ENCODE measurements around the gene TTC21A. TPM values are rescaled to one million over a fixed set of nuclear protein-coding genes. Genes with fewer than 3 reads are reported as not detected.

TTC21A gene
- total and polyA plus RNA-seq, 2 donors (not counting 1 experiment from before 2014, with no cell fraction given), result 1.6 to 2.1 TPM

DNA sequence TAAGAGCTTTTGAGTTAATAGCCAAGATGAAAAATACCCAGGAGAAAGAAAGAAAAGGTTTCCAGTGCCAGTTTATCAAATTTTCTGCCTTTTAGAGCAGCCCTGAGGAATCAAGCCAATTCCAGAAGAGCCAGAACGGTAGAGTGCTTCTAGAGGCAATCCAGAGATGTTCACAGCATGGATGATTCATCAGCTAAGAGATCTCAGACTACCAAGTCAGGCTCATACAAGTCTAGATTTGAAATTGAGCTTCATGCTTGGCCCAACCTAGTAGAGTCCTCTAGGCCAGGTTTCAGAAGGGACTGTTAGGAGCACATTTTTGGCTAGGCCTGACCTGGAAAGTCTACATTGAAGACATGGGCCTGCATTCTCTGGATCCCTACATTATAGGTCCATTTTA, 40.2 kb upstream of the TTC21A start:
- Histone ChIP-seq H3K27ac (ENCODE audit: insufficient read depth, low read length) (no peak overlapping the region), H3K36me3 (ENCODE audit: control insufficient read depth, insufficient read depth, low read length) (peaks cover under 1% of the 10 kb centered on the region), H3K79me2 (ENCODE audit: control insufficient read depth, insufficient read depth, low read length) (no peaks in the 10 kb centered on the region), H3K27me3 (ENCODE audit: control insufficient read depth, insufficient read depth, low read length) (no peaks in the 10 kb centered on the region), H3K4me3 (replicated peaks in 1 of 4; ENCODE audit: control extremely low read depth in 1 of 4, insufficient read depth in 1 of 4, low read depth in 3 of 4, low read length in 4 of 4) (no peak overlapping the region), H3K4me1 (ENCODE audit: control insufficient read depth, extremely low read depth, insufficient read depth, low read length) (no peaks in the 10 kb centered on the region), H3K4me2 (ENCODE audit: extremely low read depth, insufficient read depth, low read length) (no peak overlapping the region), H3K9ac (ENCODE audit: insufficient read depth, low read length) (no peak overlapping the region), H2AFZ (ENCODE audit: low read length) (no peak overlapping the region), H3K9me3 (ENCODE audit: control insufficient read depth, insufficient read depth, low read depth, low read length) (no peaks in the 10 kb centered on the region), H4K20me1 (ENCODE audit: control insufficient read depth, extremely low read depth, insufficient read depth, low read length) (no peaks in the 10 kb centered on the region)
- no peak for TF ChIP-seq EZH2 (IDR thresholded peaks at IDR 0.05; ENCODE audit: low read length, missing control alignments)
- TF ChIP-seq, protein P1, sequence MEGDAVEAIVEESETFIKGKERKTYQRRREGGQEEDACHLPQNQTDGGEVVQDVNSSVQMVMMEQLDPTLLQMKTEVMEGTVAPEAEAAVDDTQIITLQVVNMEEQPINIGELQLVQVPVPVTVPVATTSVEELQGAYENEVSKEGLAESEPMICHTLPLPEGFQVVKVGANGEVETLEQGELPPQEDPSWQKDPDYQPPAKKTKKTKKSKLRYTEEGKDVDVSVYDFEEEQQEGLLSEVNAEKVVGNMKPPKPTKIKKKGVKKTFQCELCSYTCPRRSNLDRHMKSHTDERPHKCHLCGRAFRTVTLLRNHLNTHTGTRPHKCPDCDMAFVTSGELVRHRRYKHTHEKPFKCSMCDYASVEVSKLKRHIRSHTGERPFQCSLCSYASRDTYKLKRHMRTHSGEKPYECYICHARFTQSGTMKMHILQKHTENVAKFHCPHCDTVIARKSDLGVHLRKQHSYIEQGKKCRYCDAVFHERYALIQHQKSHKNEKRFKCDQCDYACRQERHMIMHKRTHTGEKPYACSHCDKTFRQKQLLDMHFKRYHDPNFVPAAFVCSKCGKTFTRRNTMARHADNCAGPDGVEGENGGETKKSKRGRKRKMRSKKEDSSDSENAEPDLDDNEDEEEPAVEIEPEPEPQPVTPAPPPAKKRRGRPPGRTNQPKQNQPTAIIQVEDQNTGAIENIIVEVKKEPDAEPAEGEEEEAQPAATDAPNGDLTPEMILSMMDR (conservative IDR thresholded peaks at IDR 0.05 in 1 of 2, IDR thresholded peaks at IDR 0.05 in 1 of 2; ENCODE audit: low read depth in 1 of 2, low read length in 2 of 2), result no peak
- peak in 1 of 2 donors; percentile 49 for DNase-seq (ENCODE audit: low read depth in 2 of 2)

DNA sequence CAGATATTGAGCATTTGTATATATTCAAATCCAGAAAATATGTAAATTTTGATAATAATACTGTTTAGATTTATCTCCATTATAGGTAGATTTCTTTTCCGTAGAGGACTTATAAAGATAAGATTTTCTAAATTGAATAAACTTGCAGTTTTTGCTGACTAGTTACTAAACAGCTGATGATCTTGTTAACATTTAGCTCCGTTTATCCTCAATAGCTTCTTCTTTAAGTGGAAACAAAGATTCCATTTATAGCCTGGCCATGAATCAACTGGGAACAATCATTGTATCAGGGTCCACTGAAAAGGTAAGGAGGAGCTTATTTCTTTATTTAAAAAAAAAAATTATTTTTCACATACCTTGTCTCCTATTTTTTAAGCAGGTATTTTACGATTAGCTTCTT, 38.9 kb upstream of the TTC21A start:
- Histone ChIP-seq H3K9ac (ENCODE audit: insufficient read depth, low read length) (no peak overlapping the region), H3K27ac (ENCODE audit: insufficient read depth, low read length) (no peak overlapping the region), H3K79me2 (ENCODE audit: control insufficient read depth, insufficient read depth, low read length) (no peaks in the 10 kb centered on the region), H2AFZ (ENCODE audit: low read length) (no peak overlapping the region), H3K4me2 (ENCODE audit: extremely low read depth, insufficient read depth, low read length) (no peak overlapping the region), H3K4me3 (replicated peaks in 1 of 4; ENCODE audit: control extremely low read depth in 1 of 4, insufficient read depth in 1 of 4, low read depth in 3 of 4, low read length in 4 of 4) (no peak overlapping the region), H3K4me1 (ENCODE audit: control insufficient read depth, extremely low read depth, insufficient read depth, low read length) (no peaks in the 10 kb centered on the region), H4K20me1 (ENCODE audit: control insufficient read depth, extremely low read depth, insufficient read depth, low read length) (no peaks in the 10 kb centered on the region), H3K27me3 (ENCODE audit: control insufficient read depth, insufficient read depth, low read length) (no peaks in the 10 kb centered on the region), H3K36me3 (ENCODE audit: control insufficient read depth, insufficient read depth, low read length) (peaks cover 2% of the 10 kb centered on the region), H3K9me3 (ENCODE audit: control insufficient read depth, insufficient read depth, low read depth, low read length) (no peaks in the 10 kb centered on the region)
- TF ChIP-seq, protein P1 (conservative IDR thresholded peaks at IDR 0.05 in 1 of 2, IDR thresholded peaks at IDR 0.05 in 1 of 2; ENCODE audit: low read depth in 1 of 2, low read length in 2 of 2), result no peak
- no peak for TF ChIP-seq EZH2 (IDR thresholded peaks at IDR 0.05; ENCODE audit: low read length, missing control alignments)
- DNase-seq (ENCODE audit: low read depth in 2 of 2), result no peak

DNA sequence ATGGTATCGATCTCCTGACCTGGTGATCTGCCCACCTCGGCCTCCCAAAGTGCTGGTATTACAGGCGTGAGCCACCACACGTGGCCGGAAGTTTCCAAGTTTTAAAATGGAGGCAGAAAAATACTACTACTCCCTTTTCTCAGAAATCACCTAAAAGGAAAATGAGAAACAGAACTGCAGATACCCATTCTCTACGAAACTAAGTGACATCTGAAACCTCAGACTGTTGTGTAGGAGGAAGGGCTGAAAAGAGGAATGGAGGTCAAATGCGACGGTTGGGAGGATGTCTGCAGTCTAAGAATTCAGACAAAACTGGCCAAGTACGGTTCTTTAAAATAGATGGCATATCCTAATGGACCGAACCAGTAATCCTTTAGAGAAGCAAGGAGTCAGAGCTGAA, 31.6 kb upstream of the TTC21A start:
- no peak overlapping the region for H2AFZ ChIP-seq (ENCODE audit: low read length)
- H3K9me3 ChIP-seq (ENCODE audit: control insufficient read depth, insufficient read depth, low read depth, low read length), result no peaks in the 10 kb centered on the region
- H3K4me1 ChIP-seq (ENCODE audit: control insufficient read depth, extremely low read depth, insufficient read depth, low read length), result no peaks in the 10 kb centered on the region
- no peak overlapping the region for H3K9ac ChIP-seq (ENCODE audit: insufficient read depth, low read length)
- no peak overlapping the region for H3K4me3 ChIP-seq (replicated peaks in 1 of 4; ENCODE audit: control extremely low read depth in 1 of 4, insufficient read depth in 1 of 4, low read depth in 3 of 4, low read length in 4 of 4)
- H3K36me3 ChIP-seq (ENCODE audit: control insufficient read depth, insufficient read depth, low read length), result peaks cover 3% of the 10 kb centered on the region
- H4K20me1 ChIP-seq (ENCODE audit: control insufficient read depth, extremely low read depth, insufficient read depth, low read length), result no peaks in the 10 kb centered on the region
- H3K27me3 ChIP-seq (ENCODE audit: control insufficient read depth, insufficient read depth, low read length), result no peaks in the 10 kb centered on the region
- no peak for DNase-seq (ENCODE audit: low read depth in 2 of 2)
- no peaks in the 10 kb centered on the region for H3K79me2 ChIP-seq (ENCODE audit: control insufficient read depth, insufficient read depth, low read length)
- no peak overlapping the region for H3K4me2 ChIP-seq (ENCODE audit: extremely low read depth, insufficient read depth, low read length)
- no peak overlapping the region for H3K27ac ChIP-seq (ENCODE audit: insufficient read depth, low read length)
- TF ChIP-seq, protein P1 (conservative IDR thresholded peaks at IDR 0.05 in 1 of 2, IDR thresholded peaks at IDR 0.05 in 1 of 2; ENCODE audit: low read depth in 1 of 2, low read length in 2 of 2), result no peak
- no peak for TF ChIP-seq EZH2 (IDR thresholded peaks at IDR 0.05; ENCODE audit: low read length, missing control alignments)

Data from fibroblast of lung (primary cell).